Loucy (cell line): ENCODE measurements around the gene SPATC1L.

Experiments
- H2AFZ ChIP-seq: fragments of 200-600 bp; sonication (generic); 2 replicates; pipeline ENCODE4 v1.6.0; 2016; ENCODE audit warnings: antibody characterized with exemption, mild to moderate bottlenecking, low read length, moderate library complexity
- H3F3A ChIP-seq: fragments of 200-600 bp; 2 replicates; pipeline ENCODE4 v1.6.0; 2016; ENCODE audit warnings: antibody characterized with exemption, low read depth, mild to moderate bottlenecking
- H3K27me3 ChIP-seq: fragments of 200-600 bp; sonication (generic); 2 replicates; pipeline ENCODE4 v1.6.1; 2014; ENCODE audit warnings: low read length, mild to moderate bottlenecking; ENCODE audit not compliant: insufficient read depth, poor library complexity, severe bottlenecking
- H3K36me3 ChIP-seq: fragments of 200-600 bp; sonication (generic); 2 replicates; pipeline ENCODE4 v1.6.1; 2016; ENCODE audit warnings: low read length; ENCODE audit not compliant: insufficient read depth
- H3K4me1 ChIP-seq: fragments of 200-600 bp; sonication (generic); 2 replicates; pipeline ENCODE4 v1.5.1; 2014; ENCODE audit warnings: low read length, mild to moderate bottlenecking; ENCODE audit not compliant: insufficient read depth, poor library complexity, severe bottlenecking
- H3K4me2 ChIP-seq: fragments of 200-600 bp; sonication (generic); 2 replicates; pipeline ENCODE4 v1.6.0; 2014; ENCODE audit warnings: antibody characterized with exemption, low read length, low read depth, mild to moderate bottlenecking; ENCODE audit not compliant: poor library complexity, severe bottlenecking
- H3K4me3 ChIP-seq: fragments of 200-600 bp; sonication (generic); 2 replicates; pipeline ENCODE4 v1.5.1; 2014; ENCODE audit warnings: low read length, mild to moderate bottlenecking, mixed read lengths; ENCODE audit not compliant: poor library complexity, severe bottlenecking
- H3K79me2 ChIP-seq: fragments of 200-600 bp; sonication (generic); 2 replicates; pipeline ENCODE4 v1.6.1; 2014; ENCODE audit warnings: low read length; ENCODE audit not compliant: insufficient read depth
- H3K9ac ChIP-seq: fragments of 200-600 bp; sonication (generic); 2 replicates; pipeline ENCODE4 v1.6.0; 2014; ENCODE audit warnings: mild to moderate bottlenecking, low read depth, low read length, moderate library complexity; ENCODE audit not compliant: poor library complexity, severe bottlenecking
- H3K9me2 ChIP-seq: fragments of 200-600 bp; sonication (generic); replicated peaks from 2 replicates; pipeline ENCODE4 v1.6.1; 2016; ENCODE audit warnings: low read depth, low read length, mixed read lengths
- H3K9me3 ChIP-seq: fragments of 200-600 bp; sonication (generic); 2 replicates; pipeline ENCODE4 v1.6.1; 2014; ENCODE audit warnings: mild to moderate bottlenecking, antibody characterized with exemption, low read length, low read depth; ENCODE audit not compliant: insufficient read depth
- H4K20me1 ChIP-seq: fragments of 200-600 bp; sonication (generic); 2 replicates; pipeline ENCODE4 v1.6.0; 2014; ENCODE audit warnings: antibody characterized with exemption, low read length, mild to moderate bottlenecking; ENCODE audit not compliant: insufficient read depth, poor library complexity, severe bottlenecking
- EZH2phosphoT487 ChIP-seq: fragments of 200-600 bp; IDR thresholded peaks from 2 replicates; pipeline ENCODE4 v1.6.1; 2018; ENCODE audit warnings: antibody characterized with exemption, mild to moderate bottlenecking, moderate library complexity, borderline replicate concordance
- TF ChIP-seq, protein P1 (sequence below): fragments of 200-600 bp; sonication (generic); conservative IDR thresholded peaks from 2 replicates; pipeline ENCODE4 v1.5.1; 2014; ENCODE audit warnings: mild to moderate bottlenecking, antibody characterized with exemption, low read length

SPATC1L gene

DNA sequence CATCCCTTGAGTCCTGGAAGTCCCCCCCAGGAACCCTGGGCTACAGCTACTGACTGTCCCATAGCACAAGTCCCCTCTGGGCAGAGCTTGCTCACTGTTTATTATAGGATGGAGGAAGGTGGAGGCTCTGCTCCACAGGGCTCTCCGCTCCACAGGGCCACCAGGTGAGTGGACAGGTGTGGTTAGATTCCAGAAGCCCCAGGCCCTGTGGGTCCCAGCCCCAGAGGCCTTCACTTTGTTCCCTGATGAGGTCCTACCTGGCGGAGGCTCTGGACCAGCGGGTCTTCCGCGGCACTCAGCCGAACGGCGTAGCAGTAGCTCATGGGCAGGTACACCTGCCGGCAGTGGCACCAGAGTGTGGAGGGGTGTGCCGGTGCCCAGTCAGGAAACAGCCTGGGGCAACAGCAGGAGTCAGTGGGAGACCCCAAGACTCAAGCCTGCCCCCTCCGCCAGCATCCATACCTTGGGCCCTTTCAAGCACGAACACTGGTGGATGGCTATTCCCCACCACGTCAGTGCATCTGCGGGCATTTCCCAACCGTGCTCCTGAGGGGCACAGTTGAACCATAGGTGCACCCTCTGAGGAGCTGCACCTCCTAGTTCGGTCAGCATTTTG is 32.0 kb upstream of the SPATC1L start:
- Histone ChIP-seq H3K9me2 (no peaks in the 10 kb centered on the region), H3F3A (no peaks in the 10 kb centered on the region), H3K4me3 (no peak overlapping the region), H3K9me3 (no peaks in the 10 kb centered on the region), H3K4me2 (no peak overlapping the region), H3K9ac (no peak overlapping the region), H4K20me1 (peaks cover 2% of the 10 kb centered on the region), H2AFZ (no peak overlapping the region), H3K36me3 (peaks cover 56% of the 10 kb centered on the region; the same call in 1 of the 2 replicates), H3K27me3 (no peaks in the 10 kb centered on the region), H3K4me1 (no peaks in the 10 kb centered on the region), H3K79me2 (peaks cover 38% of the 10 kb centered on the region; the same call in 1 of the 2 replicates)
- TF ChIP-seq EZH2phosphoT487 = no peak
- TF ChIP-seq, protein P1, sequence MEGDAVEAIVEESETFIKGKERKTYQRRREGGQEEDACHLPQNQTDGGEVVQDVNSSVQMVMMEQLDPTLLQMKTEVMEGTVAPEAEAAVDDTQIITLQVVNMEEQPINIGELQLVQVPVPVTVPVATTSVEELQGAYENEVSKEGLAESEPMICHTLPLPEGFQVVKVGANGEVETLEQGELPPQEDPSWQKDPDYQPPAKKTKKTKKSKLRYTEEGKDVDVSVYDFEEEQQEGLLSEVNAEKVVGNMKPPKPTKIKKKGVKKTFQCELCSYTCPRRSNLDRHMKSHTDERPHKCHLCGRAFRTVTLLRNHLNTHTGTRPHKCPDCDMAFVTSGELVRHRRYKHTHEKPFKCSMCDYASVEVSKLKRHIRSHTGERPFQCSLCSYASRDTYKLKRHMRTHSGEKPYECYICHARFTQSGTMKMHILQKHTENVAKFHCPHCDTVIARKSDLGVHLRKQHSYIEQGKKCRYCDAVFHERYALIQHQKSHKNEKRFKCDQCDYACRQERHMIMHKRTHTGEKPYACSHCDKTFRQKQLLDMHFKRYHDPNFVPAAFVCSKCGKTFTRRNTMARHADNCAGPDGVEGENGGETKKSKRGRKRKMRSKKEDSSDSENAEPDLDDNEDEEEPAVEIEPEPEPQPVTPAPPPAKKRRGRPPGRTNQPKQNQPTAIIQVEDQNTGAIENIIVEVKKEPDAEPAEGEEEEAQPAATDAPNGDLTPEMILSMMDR = no peak

DNA sequence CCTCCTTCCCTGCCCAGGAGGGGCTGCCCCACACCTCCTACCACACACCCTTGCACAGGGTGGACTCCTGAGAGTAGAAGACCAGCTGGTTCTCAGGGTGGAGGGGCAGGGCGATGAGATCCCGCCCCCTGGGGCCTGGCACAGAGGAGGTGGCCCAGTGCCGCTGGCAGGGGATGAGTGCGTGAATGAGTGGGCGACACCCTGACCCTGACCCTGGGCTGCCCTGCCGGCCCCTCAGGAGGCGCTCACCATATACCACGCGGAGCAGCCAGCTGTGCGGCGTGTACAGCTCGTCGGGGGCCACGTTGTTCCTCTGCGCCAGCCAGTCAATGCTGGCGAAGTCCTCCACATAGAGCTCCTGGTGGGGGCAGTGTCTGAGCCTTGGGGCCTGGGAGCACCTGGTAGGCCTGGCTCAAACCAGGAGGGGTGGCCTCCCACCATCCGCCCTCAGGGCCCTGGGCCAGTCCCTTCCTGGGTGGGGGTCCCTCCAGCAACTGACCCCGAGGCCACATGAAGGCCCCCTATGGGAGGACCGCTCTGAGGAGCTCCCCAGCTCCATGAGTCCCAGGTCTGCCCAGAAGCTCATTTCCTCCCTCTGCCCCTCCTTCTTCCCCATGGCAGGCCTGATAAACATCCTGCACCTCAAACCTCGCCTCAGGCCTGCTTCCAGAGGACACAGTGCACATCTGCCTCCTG is 31.3 kb upstream of the SPATC1L start:
- Histone ChIP-seq H3K9ac (no peak overlapping the region), H3K27me3 (no peaks in the 10 kb centered on the region), H3K36me3 (peaks cover 50% of the 10 kb centered on the region; the same call in 1 of the 2 replicates), H3K9me3 (no peaks in the 10 kb centered on the region), H3K4me2 (no peak overlapping the region), H3K79me2 (peaks cover 32% of the 10 kb centered on the region; the same call in 1 of the 2 replicates), H3F3A (no peaks in the 10 kb centered on the region), H3K4me1 (no peaks in the 10 kb centered on the region), H2AFZ (no peak overlapping the region), H3K4me3 (no peak overlapping the region), H3K9me2 (no peaks in the 10 kb centered on the region), H4K20me1 (peaks cover 2% of the 10 kb centered on the region)
- TF ChIP-seq, protein P1 = no peak
- no peak for TF ChIP-seq EZH2phosphoT487

DNA sequence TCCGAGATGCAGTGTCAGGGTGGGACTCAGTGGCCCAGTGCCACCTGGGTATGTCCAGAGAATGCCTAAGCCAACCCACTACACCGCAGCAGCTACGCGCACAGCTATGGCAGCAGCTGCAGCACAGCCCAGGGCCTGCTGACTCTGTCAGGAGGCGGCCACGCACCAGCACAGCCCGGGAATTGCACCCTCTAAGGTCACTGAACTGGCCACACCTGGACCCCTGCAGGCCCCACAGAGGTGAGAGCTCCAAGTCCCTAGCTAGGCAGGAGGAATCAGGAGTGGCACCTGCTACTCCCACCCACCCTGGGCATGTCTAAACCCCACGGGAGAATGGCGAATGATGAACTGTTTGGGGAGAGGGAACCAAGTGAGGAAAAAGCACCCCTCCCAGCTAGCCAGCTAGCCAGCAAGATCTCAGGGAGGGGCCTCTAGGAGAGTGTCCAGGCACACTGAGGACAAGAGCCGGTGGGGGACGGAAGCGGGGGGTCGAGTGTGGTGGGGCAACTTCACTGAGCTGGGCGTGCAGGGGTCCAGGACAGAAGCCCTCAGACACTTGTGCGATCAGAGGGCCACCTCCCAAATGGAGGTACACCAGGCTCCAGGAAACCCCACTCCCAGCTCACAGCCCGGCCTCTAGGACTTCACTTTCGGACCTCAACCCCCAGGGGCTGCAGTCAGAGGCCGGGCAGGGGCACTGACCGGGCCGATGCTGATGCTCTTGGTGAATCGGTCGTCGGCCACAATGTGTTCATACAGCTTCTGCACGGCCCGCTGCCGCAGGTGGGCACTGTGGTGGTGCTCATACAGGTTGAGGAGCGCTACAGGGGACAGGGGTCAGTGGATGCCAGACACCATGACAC is 30.4 kb upstream of the SPATC1L start:
- no peak overlapping the region for H3K4me3 ChIP-seq
- H3K36me3 ChIP-seq = peaks cover 42% of the 10 kb centered on the region; the same call in 1 of the 2 replicates
- no peak overlapping the region for H2AFZ ChIP-seq
- no peak overlapping the region for H3K4me2 ChIP-seq
- no peak for TF ChIP-seq EZH2phosphoT487
- TF ChIP-seq, protein P1 = no peak
- no peaks in the 10 kb centered on the region for H3F3A ChIP-seq
- no peaks in the 10 kb centered on the region for H3K9me3 ChIP-seq
- H3K4me1 ChIP-seq = no peaks in the 10 kb centered on the region
- H3K9ac ChIP-seq = no peak overlapping the region
- H3K9me2 ChIP-seq = no peaks in the 10 kb centered on the region
- H3K27me3 ChIP-seq = no peaks in the 10 kb centered on the region
- H3K79me2 ChIP-seq = peaks cover 23% of the 10 kb centered on the region; the same call in 1 of the 2 replicates
- peaks cover 2% of the 10 kb centered on the region for H4K20me1 ChIP-seq
